RWPE2 (cell line): ENCODE results near the gene CCDC116.

Experiments used
- ATAC-seq: fragments of 200-7000 bp; cut with Tn5 transposase; 3 replicates; pipeline ENCODE4 v1.9.1; 2021; ENCODE audit warnings: low read depth
- DNase-seq: peaks from one replicate; pipeline ENCODE4 v3.0.0-alpha.2; 2020; ENCODE audit warnings: low spot score
- H3K27ac ChIP-seq: fragments of 450-650 bp; 2 replicates; pipeline ENCODE4 v1.5.1; 2017; ENCODE audit warnings: mild to moderate bottlenecking; ENCODE audit not compliant: poor library complexity, severe bottlenecking
- H3K27me3 ChIP-seq: fragments of 250-450 bp; sonication (Bioruptor Pico); 2 replicates; pipeline ENCODE4 v1.5.1; 2021; ENCODE audit warnings: mild to moderate bottlenecking, moderate library complexity; ENCODE audit not compliant: insufficient read depth, poor library complexity, severe bottlenecking
- H3K36me3 ChIP-seq: fragments of 250-450 bp; sonication (Bioruptor Pico); 2 replicates; pipeline ENCODE4 v1.5.1; 2020; ENCODE audit warnings: low read depth, mild to moderate bottlenecking, moderate library complexity
- H3K4me1 ChIP-seq: fragments of 250-450 bp; sonication (Bioruptor Pico); 2 replicates; pipeline ENCODE4 v1.5.1; 2021; ENCODE audit warnings: mild to moderate bottlenecking, moderate library complexity; ENCODE audit not compliant: insufficient read depth, poor library complexity, severe bottlenecking
- H3K4me3 ChIP-seq: fragments of 250-450 bp; sonication (Bioruptor Pico); 2 replicates; pipeline ENCODE4 v1.5.1; 2021; ENCODE audit warnings: mild to moderate bottlenecking, moderate library complexity; ENCODE audit not compliant: severe bottlenecking
- H3K9me3 ChIP-seq: fragments of 250-450 bp; sonication (Bioruptor Pico); 2 replicates; pipeline ENCODE4 v1.5.1; 2021; ENCODE audit warnings: mild to moderate bottlenecking, moderate library complexity; ENCODE audit not compliant: severe bottlenecking
- TF ChIP-seq, protein P1 (sequence below): fragments of 450-650 bp; IDR thresholded peaks from one replicate; pipeline ENCODE4 v1.5.1; 2017; ENCODE audit warnings: mild to moderate bottlenecking, moderate library complexity; ENCODE audit not compliant: poor library complexity, severe bottlenecking

Gene CCDC116

DNA sequence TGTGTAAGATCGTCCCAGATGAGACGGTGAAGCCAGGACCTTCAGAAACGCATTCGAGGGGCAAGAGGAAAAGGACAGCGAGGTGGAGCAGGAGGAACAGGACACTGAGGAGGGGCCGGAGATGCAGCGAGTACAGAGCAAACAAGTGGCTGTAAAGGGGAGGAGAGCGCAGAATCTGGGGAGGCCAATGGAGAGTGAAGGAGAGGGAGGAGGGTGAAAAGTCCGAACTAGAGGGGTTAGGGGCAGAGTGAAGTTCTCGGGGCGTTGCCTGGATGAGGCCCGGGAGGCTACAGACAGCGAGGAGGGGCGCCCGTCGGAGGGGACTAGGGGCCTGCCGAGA lies 24.4 kb downstream of the CCDC116 start:
- no peak; the same call in 2 of the 3 replicates for ATAC-seq
- Histone ChIP-seq H3K27ac (peak overlapping the region; percentile 4), H3K36me3 (peaks cover 14% of the 10 kb centered on the region; the same call in 1 of the 2 replicates), H3K4me1 (no peaks in the 10 kb centered on the region), H3K4me3 (peak overlapping the region; percentile 35), H3K27me3 (no peaks in the 10 kb centered on the region), H3K9me3 (no peaks in the 10 kb centered on the region)
- TF ChIP-seq, protein P1, sequence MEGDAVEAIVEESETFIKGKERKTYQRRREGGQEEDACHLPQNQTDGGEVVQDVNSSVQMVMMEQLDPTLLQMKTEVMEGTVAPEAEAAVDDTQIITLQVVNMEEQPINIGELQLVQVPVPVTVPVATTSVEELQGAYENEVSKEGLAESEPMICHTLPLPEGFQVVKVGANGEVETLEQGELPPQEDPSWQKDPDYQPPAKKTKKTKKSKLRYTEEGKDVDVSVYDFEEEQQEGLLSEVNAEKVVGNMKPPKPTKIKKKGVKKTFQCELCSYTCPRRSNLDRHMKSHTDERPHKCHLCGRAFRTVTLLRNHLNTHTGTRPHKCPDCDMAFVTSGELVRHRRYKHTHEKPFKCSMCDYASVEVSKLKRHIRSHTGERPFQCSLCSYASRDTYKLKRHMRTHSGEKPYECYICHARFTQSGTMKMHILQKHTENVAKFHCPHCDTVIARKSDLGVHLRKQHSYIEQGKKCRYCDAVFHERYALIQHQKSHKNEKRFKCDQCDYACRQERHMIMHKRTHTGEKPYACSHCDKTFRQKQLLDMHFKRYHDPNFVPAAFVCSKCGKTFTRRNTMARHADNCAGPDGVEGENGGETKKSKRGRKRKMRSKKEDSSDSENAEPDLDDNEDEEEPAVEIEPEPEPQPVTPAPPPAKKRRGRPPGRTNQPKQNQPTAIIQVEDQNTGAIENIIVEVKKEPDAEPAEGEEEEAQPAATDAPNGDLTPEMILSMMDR: no peak
- no peak for DNase-seq

DNA sequence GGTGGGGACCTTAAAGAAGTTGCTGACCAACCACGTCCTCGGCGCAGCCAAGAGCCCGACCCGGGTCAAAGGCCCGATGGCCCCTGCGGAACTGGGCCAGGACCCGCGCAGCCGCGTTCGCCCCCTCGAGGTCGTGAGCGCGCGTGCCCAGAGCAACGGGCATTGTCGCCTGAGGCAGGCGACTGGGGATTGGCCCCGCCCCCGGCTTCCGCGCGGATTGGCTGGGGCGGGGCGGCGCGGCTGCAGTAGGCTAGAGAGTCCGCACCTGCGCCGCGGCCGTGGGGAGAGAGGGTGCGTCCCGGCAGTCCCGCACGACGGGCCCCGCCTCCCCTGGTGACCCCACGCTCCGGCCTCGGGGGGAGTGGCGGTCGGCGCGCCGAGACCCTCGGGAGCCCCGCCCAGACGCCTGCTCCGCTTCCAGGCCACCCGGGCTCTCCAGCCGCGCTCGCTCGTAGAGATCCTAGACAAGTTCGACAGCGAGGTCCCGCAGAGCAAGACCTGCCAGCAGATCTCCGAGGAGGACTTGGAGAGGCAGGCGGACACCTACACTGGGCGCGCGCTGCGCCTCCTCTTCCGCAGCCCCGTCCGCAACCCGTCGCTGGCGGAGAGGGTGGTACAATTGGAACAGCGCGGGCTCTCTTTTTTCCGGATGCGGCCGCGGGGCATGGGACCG lies 24.9 kb downstream of the CCDC116 start:
- H3K4me3 ChIP-seq: peak overlapping the region; percentile 35
- DNase-seq: peak; percentile 80
- H3K27me3 ChIP-seq: no peaks in the 10 kb centered on the region
- ATAC-seq: peak; percentile 78
- H3K4me1 ChIP-seq: no peaks in the 10 kb centered on the region
- no peaks in the 10 kb centered on the region for H3K9me3 ChIP-seq
- TF ChIP-seq, protein P1: no peak
- H3K36me3 ChIP-seq: peaks cover 14% of the 10 kb centered on the region; the same call in 1 of the 2 replicates
- peak overlapping the region; percentile 4 for H3K27ac ChIP-seq

DNA sequence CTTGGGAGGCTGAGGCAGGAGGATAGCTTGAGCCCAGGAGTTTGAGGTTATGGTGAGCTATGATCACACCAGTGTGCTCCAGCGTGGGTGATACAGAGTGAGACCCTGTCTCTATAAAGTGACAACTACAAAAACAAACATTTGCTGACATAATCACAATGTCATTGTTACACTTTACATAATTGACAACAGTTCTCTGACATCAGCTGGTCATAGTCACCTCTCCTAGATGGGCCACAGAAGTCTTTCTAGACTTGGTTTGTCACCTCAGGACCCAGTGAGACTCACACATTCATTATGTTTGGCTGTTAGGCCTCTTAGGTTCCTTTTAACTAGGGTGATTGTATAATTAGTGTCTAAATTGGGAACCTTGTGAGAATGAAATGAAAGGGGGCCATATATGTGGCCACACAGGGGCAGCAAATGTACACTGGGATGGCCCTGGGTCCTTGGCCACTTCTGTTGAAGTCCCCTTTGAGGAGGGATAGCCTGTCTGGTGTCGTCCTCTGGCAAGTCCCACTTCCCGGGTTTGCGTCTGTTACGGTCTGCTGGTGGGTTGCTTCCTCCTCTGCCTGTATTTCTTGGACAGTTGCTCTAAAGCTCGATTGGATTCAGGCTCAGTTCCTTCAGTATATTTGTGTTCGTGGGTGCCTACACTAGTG lies 27.4 kb downstream of the CCDC116 start:
- H3K27ac ChIP-seq: no peak overlapping the region
- no peaks in the 10 kb centered on the region for H3K27me3 ChIP-seq
- TF ChIP-seq, protein P1: no peak
- no peaks in the 10 kb centered on the region for H3K9me3 ChIP-seq
- H3K4me3 ChIP-seq: no peak overlapping the region
- H3K36me3 ChIP-seq: 0 out of 2 replicates have a peak, but pooled peaks cover 2% of the 10 kb centered on the region
- no peaks in the 10 kb centered on the region for H3K4me1 ChIP-seq
- DNase-seq (no peak), ATAC-seq (no peak)

DNA sequence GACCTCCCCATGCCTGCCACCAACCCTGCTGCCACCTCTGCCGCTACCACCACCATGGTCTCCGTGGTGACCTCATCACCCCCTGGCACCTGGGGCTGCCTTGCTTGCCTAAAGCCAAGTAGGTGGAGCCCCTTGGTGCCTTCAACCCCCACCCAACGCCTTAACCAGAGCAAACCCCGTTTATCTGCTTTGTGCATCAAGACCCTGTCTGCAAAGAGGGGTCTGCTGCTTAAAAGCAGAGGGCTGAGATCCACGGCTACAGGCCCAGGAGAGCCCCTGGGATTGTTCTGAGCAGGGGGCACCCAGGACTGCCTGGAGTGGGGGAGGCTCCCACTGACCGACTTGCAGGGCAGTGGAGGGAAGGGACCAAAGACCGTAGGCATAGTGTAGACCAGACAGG lies 28.3 kb downstream of the CCDC116 start:
- DNase-seq (no peak), ATAC-seq (no peak)
- H3K4me3 ChIP-seq: no peak overlapping the region
- H3K27ac ChIP-seq: no peak overlapping the region
- H3K4me1 ChIP-seq: no peaks in the 10 kb centered on the region
- TF ChIP-seq, protein P1: no peak
- no peaks in the 10 kb centered on the region for H3K9me3 ChIP-seq
- no peaks in the 10 kb centered on the region for H3K27me3 ChIP-seq
- no peaks in the 10 kb centered on the region for H3K36me3 ChIP-seq

DNA sequence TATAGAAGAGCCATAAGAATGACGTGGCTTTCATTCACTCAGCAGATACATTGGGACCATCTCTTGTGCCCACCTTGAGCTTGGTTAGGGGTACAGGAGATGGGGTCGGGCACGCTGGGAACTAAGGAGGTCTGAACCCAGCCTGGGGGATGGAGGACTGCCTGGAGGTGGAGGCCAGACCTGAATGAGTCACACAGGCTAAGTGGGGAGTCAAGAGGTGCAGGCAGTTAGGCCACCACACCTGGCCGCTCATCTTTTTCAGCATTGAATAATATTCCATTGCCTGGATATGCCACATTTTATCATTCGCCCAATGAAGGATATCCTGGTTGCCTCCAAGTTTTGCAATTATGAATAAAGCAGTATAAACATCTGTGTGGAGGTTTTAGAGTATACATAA lies 29.4 kb downstream of the CCDC116 start:
- DNase-seq (no peak), ATAC-seq (no peak)
- Histone ChIP-seq H3K9me3 (no peaks in the 10 kb centered on the region), H3K4me1 (no peaks in the 10 kb centered on the region), H3K4me3 (no peak overlapping the region), H3K27me3 (no peaks in the 10 kb centered on the region), H3K36me3 (no peaks in the 10 kb centered on the region), H3K27ac (no peak overlapping the region)
- TF ChIP-seq, protein P1: no peak
